Left ventricle myocardium inferior (tissue), 1 donor: ENCODE results near the gene DHCR7. TPM values are rescaled to one million over a fixed set of nuclear protein-coding genes. Genes with fewer than 3 reads are reported as not detected.

Experiments
- DNase-seq: peaks from one replicate; pipeline ENCODE4 v3.0.0-alpha.2; 2020
- H3K27ac ChIP-seq: fragments of 200-600 bp; replicated peaks from 2 replicates; pipeline ENCODE4 v1.8.0; 2021
- H3K27me3 ChIP-seq: fragments of 200-600 bp; 2 replicates; pipeline ENCODE4 v1.8.0; 2021; ENCODE audit warnings: low read depth
- H3K36me3 ChIP-seq: fragments of 200-600 bp; 2 replicates; pipeline ENCODE4 v1.8.0; 2021
- H3K4me1 ChIP-seq: fragments of 200-600 bp; 2 replicates; pipeline ENCODE4 v1.8.0; 2021
- H3K4me3 ChIP-seq: fragments of 200-600 bp; 2 replicates; pipeline ENCODE4 v1.8.0; 2021; ENCODE audit warnings: mild to moderate bottlenecking, moderate library complexity
- H3K9me3 ChIP-seq: fragments of 200-600 bp; replicated peaks from 2 replicates; pipeline ENCODE4 v1.8.0; 2021
- intact Hi-C: fragments of 100-400 bp; cut with micrococcal nuclease; formaldehyde crosslinking; loops from one replicate; pipeline ENCODE4 v1.11.0; 2022
- total RNA-seq: library from RNA; stranded (reverse); fragmentation: NEBNext Ultra II Directional; extraction: Animal tissue kit (Norgen Biotek cat#: 25700); gene quantifications from one replicate; pipeline ENCODE4 v1.2.1, GENCODE V29; 2021
- TF ChIP-seq, protein P1 (sequence below): fragments of 200-600 bp; IDR thresholded peaks from 2 replicates; pipeline ENCODE4 v1.8.0; 2021; ENCODE audit warnings: antibody characterized with exemption, mild to moderate bottlenecking, borderline replicate concordance
- donor health status: DM: no; HTN: yes; CAD: no; lungs with severe emphysema.

Gene DHCR7
- total RNA-seq, 1 donor from 2014 or later, result 39.1 TPM

- Histone ChIP-seq H3K4me1 (no peaks in the 10 kb centered on the region), H3K4me3 (no peak overlapping the region), H3K36me3 (peaks cover 83% of the 10 kb centered on the region), H3K27me3 (no peaks in the 10 kb centered on the region), H3K27ac (no peak overlapping the region), H3K9me3 (no peaks in the 10 kb centered on the region)
- intact Hi-C loops, result no loop called here
- DNase-seq, result no peak
- TF ChIP-seq, protein P1, sequence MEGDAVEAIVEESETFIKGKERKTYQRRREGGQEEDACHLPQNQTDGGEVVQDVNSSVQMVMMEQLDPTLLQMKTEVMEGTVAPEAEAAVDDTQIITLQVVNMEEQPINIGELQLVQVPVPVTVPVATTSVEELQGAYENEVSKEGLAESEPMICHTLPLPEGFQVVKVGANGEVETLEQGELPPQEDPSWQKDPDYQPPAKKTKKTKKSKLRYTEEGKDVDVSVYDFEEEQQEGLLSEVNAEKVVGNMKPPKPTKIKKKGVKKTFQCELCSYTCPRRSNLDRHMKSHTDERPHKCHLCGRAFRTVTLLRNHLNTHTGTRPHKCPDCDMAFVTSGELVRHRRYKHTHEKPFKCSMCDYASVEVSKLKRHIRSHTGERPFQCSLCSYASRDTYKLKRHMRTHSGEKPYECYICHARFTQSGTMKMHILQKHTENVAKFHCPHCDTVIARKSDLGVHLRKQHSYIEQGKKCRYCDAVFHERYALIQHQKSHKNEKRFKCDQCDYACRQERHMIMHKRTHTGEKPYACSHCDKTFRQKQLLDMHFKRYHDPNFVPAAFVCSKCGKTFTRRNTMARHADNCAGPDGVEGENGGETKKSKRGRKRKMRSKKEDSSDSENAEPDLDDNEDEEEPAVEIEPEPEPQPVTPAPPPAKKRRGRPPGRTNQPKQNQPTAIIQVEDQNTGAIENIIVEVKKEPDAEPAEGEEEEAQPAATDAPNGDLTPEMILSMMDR, result no peak
These were observed 8.0 kb downstream of the DHCR7 start for GRCh38 chr11:71440021-71440755.

GRCh38 chr11:71438650-71439049 is 9.5 kb downstream of the DHCR7 start:
- TF ChIP-seq, protein P1, result no peak
- Histone ChIP-seq H3K27me3 (no peaks in the 10 kb centered on the region), H3K27ac (no peak overlapping the region), H3K36me3 (peaks cover 72% of the 10 kb centered on the region), H3K4me1 (peaks cover 9% of the 10 kb centered on the region), H3K4me3 (no peak overlapping the region), H3K9me3 (no peaks in the 10 kb centered on the region)
- no peak for DNase-seq
- intact Hi-C loops, result no loop called here

DNA sequence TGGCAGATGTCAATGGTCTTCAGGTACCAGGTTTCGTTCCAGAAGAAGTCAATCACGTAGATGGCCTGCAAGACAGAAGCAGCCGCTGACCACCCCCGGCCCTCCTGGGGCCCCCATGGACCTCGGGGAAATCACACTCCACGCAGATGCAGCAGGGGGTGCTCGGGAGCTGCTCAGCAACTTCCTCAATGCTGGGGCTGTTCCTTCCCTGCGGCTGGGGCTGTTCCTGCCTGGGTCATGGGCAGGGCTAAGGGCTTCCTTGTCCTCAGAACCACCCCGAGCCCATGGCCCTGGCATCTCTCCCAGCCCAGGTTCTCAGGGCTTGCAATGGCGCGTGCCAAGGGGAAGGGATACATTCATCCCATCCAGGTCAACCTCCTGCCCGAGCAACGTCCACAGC is 10.3 kb downstream of the DHCR7 start:
- DNase-seq, result no peak
- TF ChIP-seq, protein P1, result no peak
- no peaks in the 10 kb centered on the region for H3K9me3 ChIP-seq
- H3K27me3 ChIP-seq, result no peaks in the 10 kb centered on the region
- peaks cover 17% of the 10 kb centered on the region for H3K4me1 ChIP-seq
- H3K36me3 ChIP-seq, result peaks cover 65% of the 10 kb centered on the region
- intact Hi-C loops, result no loop called here
- H3K4me3 ChIP-seq, result no peak overlapping the region
- H3K27ac ChIP-seq, result no peak overlapping the region

- TF ChIP-seq, protein P1, result no peak
- H3K4me1 ChIP-seq, result peaks cover 22% of the 10 kb centered on the region
- no peak for DNase-seq
- H3K9me3 ChIP-seq, result no peaks in the 10 kb centered on the region
- H3K27ac ChIP-seq, result no peak overlapping the region
- H3K27me3 ChIP-seq, result no peaks in the 10 kb centered on the region
- peaks cover 60% of the 10 kb centered on the region for H3K36me3 ChIP-seq
- no peak overlapping the region for H3K4me3 ChIP-seq
- intact Hi-C loops, result no loop called here
These were observed 10.8 kb downstream of the DHCR7 start for GRCh38 chr11:71437399-71437798.

- Histone ChIP-seq H3K9me3 (no peaks in the 10 kb centered on the region), H3K27ac (no peak overlapping the region), H3K36me3 (peaks cover 55% of the 10 kb centered on the region), H3K4me3 (no peak overlapping the region), H3K27me3 (no peaks in the 10 kb centered on the region), H3K4me1 (peaks cover 26% of the 10 kb centered on the region)
- TF ChIP-seq, protein P1, result no peak
- DNase-seq, result no peak
- intact Hi-C loops, result no loop called here
These were observed 11.3 kb downstream of the DHCR7 start for GRCh38 chr11:71436861-71437260.
